MM.1S (cell line): ENCODE data around the gene HOMER2.

Experiments
- DNase-seq: peaks from one replicate; pipeline ENCODE4 v3.0.0-alpha.2; 2015
- H2AFZ ChIP-seq: fragments of 300-600 bp; sonication (generic); 2 replicates; pipeline ENCODE4 v1.6.0; 2016; ENCODE audit warnings: antibody characterized with exemption, low read length
- H3F3A ChIP-seq: fragments of 300-600 bp; sonication (generic); 2 replicates; pipeline ENCODE4 v1.6.1; 2016; ENCODE audit warnings: mild to moderate bottlenecking, antibody characterized with exemption, low read length, moderate library complexity, mixed read lengths; ENCODE audit not compliant: insufficient read depth
- H3K27ac ChIP-seq: fragments of 300-600 bp; sonication (generic); 2 replicates; pipeline ENCODE4 v1.5.1; 2016; ENCODE audit warnings: mild to moderate bottlenecking, low read length
- H3K27me3 ChIP-seq: fragments of 300-600 bp; sonication (generic); replicated peaks from 2 replicates; pipeline ENCODE4 v1.6.0; 2016; ENCODE audit warnings: low read length; ENCODE audit not compliant: insufficient read depth
- H3K36me3 ChIP-seq: fragments of 300-600 bp; sonication (generic); replicated peaks from 2 replicates; pipeline ENCODE4 v1.6.1; 2016; ENCODE audit warnings: mild to moderate bottlenecking, low read length, mixed read lengths; ENCODE audit not compliant: insufficient read depth
- H3K4me1 ChIP-seq: fragments of 300-600 bp; sonication (generic); 2 replicates; pipeline ENCODE4 v1.6.1; 2016; ENCODE audit warnings: low read length, mixed read lengths
- H3K4me2 ChIP-seq: fragments of 300-600 bp; sonication (generic); 2 replicates; pipeline ENCODE4 v1.6.0; 2016; ENCODE audit warnings: low read depth, low read length
- H3K4me3 ChIP-seq: fragments of 300-600 bp; sonication (generic); 2 replicates; pipeline ENCODE4 v1.5.1; 2016; ENCODE audit warnings: low read length, mixed read lengths
- H3K79me2 ChIP-seq: fragments of 300-600 bp; sonication (generic); 2 replicates; pipeline ENCODE4 v1.6.1; 2016; ENCODE audit warnings: mixed run types, low read length, mixed read lengths
- H3K9ac ChIP-seq: fragments of 300-600 bp; sonication (generic); 2 replicates; pipeline ENCODE4 v1.6.1; 2016; ENCODE audit warnings: low read length, mixed read lengths
- H3K9me2 ChIP-seq: fragments of 300-600 bp; sonication (generic); replicated peaks from 2 replicates; pipeline ENCODE4 v1.6.1; 2016; ENCODE audit warnings: mild to moderate bottlenecking, low read length, mixed read lengths; ENCODE audit not compliant: insufficient read depth
- H3K9me3 ChIP-seq: fragments of 300-600 bp; sonication (generic); replicated peaks from 2 replicates; pipeline ENCODE4 v1.6.1; 2016; ENCODE audit warnings: mild to moderate bottlenecking, low read length, mixed read lengths; ENCODE audit not compliant: insufficient read depth
- H4K20me1 ChIP-seq: fragments of 300-600 bp; sonication (generic); 2 replicates; pipeline ENCODE4 v1.6.1; 2016; ENCODE audit warnings: mild to moderate bottlenecking, low read length, moderate library complexity, mixed read lengths; ENCODE audit not compliant: insufficient read depth
- CTCF ChIP-seq: fragments of 300-600 bp; sonication (generic); IDR thresholded peaks from 2 replicates; pipeline ENCODE4 v1.5.1; 2016; ENCODE audit warnings: antibody characterized with exemption, low read length, mixed read lengths
- EZH2 ChIP-seq: fragments of 300-600 bp; sonication (generic); optimal IDR thresholded peaks from 2 replicates; pipeline ENCODE3; 2017; ENCODE audit warnings: low read depth, mild to moderate bottlenecking, antibody characterized with exemption, low read length, mixed read lengths
- EZH2phosphoT487 ChIP-seq: fragments of 300-600 bp; sonication (generic); IDR thresholded peaks from 2 replicates; pipeline ENCODE4 v1.6.1; 2018; ENCODE audit warnings: antibody characterized with exemption, low read length

HOMER2 gene

GRCh38 chr15:82877825-82878224 lies 74.7 kb downstream of the HOMER2 start:
- no peaks in the 10 kb centered on the region for H3K27me3 ChIP-seq
- H2AFZ ChIP-seq, result no peak overlapping the region
- no peaks in the 10 kb centered on the region for H3K9me3 ChIP-seq
- no peak overlapping the region for H3K27ac ChIP-seq
- no peaks in the 10 kb centered on the region for H3K4me1 ChIP-seq
- TF ChIP-seq EZH2phosphoT487 (no peak), CTCF (no peak), EZH2 (no peak)
- no peaks in the 10 kb centered on the region for H3K36me3 ChIP-seq
- no peaks in the 10 kb centered on the region for H4K20me1 ChIP-seq
- H3K4me2 ChIP-seq, result no peak overlapping the region
- H3K4me3 ChIP-seq, result no peak overlapping the region
- no peaks in the 10 kb centered on the region for H3K79me2 ChIP-seq
- H3K9me2 ChIP-seq, result no peaks in the 10 kb centered on the region
- H3K9ac ChIP-seq, result no peak overlapping the region
- DNase-seq, result no peak
- no peaks in the 10 kb centered on the region for H3F3A ChIP-seq

GRCh38 chr15:82875411-82876003 lies 77.0 kb downstream of the HOMER2 start:
- H2AFZ ChIP-seq, result no peak overlapping the region

GRCh38 chr15:82874961-82875360 lies 77.6 kb downstream of the HOMER2 start:
- H3K4me3 ChIP-seq, result no peak overlapping the region
- no peak overlapping the region for H3K4me2 ChIP-seq
- no peak for DNase-seq
- no peaks in the 10 kb centered on the region for H3K36me3 ChIP-seq
- no peak for TF ChIP-seq EZH2
- TF ChIP-seq EZH2phosphoT487, result no peak
- no peak for TF ChIP-seq CTCF
- H3F3A ChIP-seq, result no peaks in the 10 kb centered on the region
- no peak overlapping the region for H3K9ac ChIP-seq
- H3K9me3 ChIP-seq, result no peaks in the 10 kb centered on the region
- no peaks in the 10 kb centered on the region for H3K27me3 ChIP-seq
- H3K79me2 ChIP-seq, result no peaks in the 10 kb centered on the region
- no peaks in the 10 kb centered on the region for H3K4me1 ChIP-seq
- H3K9me2 ChIP-seq, result no peaks in the 10 kb centered on the region
- no peaks in the 10 kb centered on the region for H4K20me1 ChIP-seq
- H2AFZ ChIP-seq, result no peak overlapping the region
- no peak overlapping the region for H3K27ac ChIP-seq

More at GRCh38 chr15:82875411-82876003, 77.0 kb downstream of the HOMER2 start:
- Histone ChIP-seq H3K27me3 (no peaks in the 10 kb centered on the region), H3K9ac (no peak overlapping the region), H3K27ac (no peak overlapping the region), H3K4me1 (no peaks in the 10 kb centered on the region), H4K20me1 (no peaks in the 10 kb centered on the region), H3K4me3 (no peak overlapping the region), H3K79me2 (no peaks in the 10 kb centered on the region), H3K9me2 (no peaks in the 10 kb centered on the region), H3K36me3 (no peaks in the 10 kb centered on the region), H3K4me2 (no peak overlapping the region), H3F3A (no peaks in the 10 kb centered on the region), H3K9me3 (no peaks in the 10 kb centered on the region)
- DNase-seq, result no peak
- no peak for TF ChIP-seq EZH2
- TF ChIP-seq EZH2phosphoT487, result no peak
- TF ChIP-seq CTCF, result no peak
